ENCODE data around the gene NAA80.

NAA80 gene

GRCh38 chr3:50249457-50249856 is 49.7 kb downstream of the NAA80 start:
- no peak for DNase-seq (ENCODE audit: insufficient read length, low spot score)
- FAIRE-seq, result no peak
- TF ChIP-seq POLR2A (IDR thresholded peaks at IDR 0.05; ENCODE audit: low read depth, low read length), result no peak

GRCh38 chr3:50248387-50248786 is 50.8 kb downstream of the NAA80 start:
- no peak for TF ChIP-seq POLR2A (IDR thresholded peaks at IDR 0.05; ENCODE audit: low read depth, low read length)
- FAIRE-seq (no peak), DNase-seq (ENCODE audit: insufficient read length, low spot score) (no peak)

GRCh38 chr3:50246517-50246954 is 52.7 kb downstream of the NAA80 start:
- peak; percentile 43; the same call in 1 of the 2 replicates for TF ChIP-seq POLR2A (IDR thresholded peaks at IDR 0.05; ENCODE audit: low read depth, low read length)
- peak; percentile 20 for FAIRE-seq

More at GRCh38 chr3:50246517-50246954, 52.7 kb downstream of the NAA80 start:
- peak; percentile 80 for DNase-seq (ENCODE audit: insufficient read length, low spot score)
